Measurements from ENCODE around the gene C8B.

The C8B gene

GRCh38 chr1:56897150-56898004 lies 68.4 kb downstream of the C8B start:
- DNase-seq: no peak

- DNase-seq: no peak
Measured at GRCh38 chr1:56894014-56894413, 71.8 kb downstream of the C8B start.

- DNase-seq: no peak
Measured at GRCh38 chr1:56890229-56890628, 75.6 kb downstream of the C8B start.

DNA sequence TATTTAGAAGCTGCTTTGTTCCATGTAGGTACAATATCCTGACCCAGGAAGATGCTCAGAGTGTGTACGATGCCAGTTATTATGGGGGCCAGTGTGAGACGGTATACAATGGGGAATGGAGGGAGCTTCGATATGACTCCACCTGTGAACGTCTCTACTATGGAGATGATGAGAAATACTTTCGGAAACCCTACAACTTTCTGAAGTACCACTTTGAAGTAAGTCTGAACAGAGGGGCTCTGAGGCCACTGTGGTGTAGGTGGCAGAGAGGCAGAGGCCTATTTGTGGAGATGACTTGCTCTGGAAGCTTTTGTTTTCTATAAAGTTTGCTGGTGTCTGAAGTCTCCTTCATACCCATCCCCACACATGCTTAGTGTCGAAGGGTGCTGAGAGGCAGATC lies 84.4 kb downstream of the C8B start:
- DNase-seq: no peak

DNA sequence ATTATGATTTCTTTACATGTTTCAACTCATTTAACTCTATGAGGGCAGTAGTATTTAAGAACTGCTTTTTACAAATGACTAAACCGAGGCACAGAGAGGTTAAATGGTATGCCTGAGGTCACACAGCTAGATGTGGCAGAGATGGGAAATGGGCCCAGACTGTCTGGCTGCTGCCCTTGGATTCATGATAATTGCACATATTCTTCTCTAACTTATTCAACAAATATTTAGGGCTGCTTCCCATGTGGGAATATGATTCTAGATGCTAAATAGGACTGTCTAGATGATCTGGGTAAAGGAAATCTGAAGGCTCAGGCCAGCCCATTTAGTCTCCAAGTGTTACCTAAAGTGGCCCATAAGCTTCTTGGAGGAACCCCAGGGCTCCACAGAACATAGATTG lies 85.0 kb downstream of the C8B start:
- DNase-seq: no peak
